GM12891 (cell line): ENCODE results near the gene APPL2.

Experiments used
- DNase-seq: peaks from one replicate; pipeline ENCODE4 v3.0.0; 2011; ENCODE audit warnings: low spot score; ENCODE audit not compliant: insufficient read length
- FAIRE-seq: peaks from 2 replicates; lab custom pipeline; 2011; peaks lifted over from hg19 to GRCh38; lab: Jason Lieb, UNC
- PAX5 ChIP-seq: IDR thresholded peaks from 2 replicates; pipeline ENCODE4 v1.6.1; 2011; ENCODE audit warnings: low read length, moderate library complexity, mild to moderate bottlenecking; ENCODE audit not compliant: insufficient read depth, severe bottlenecking
- POLR2A ChIP-seq: IDR thresholded peaks from 2 replicates; pipeline ENCODE4 v1.6.1; 2011; ENCODE audit warnings: low read depth, low read length, control low read depth
- POLR2AphosphoS5 ChIP-seq: IDR thresholded peaks from 2 replicates; pipeline ENCODE4 v1.6.1; 2011; ENCODE audit warnings: low read depth, low read length, control low read depth
- POU2F2 ChIP-seq: IDR thresholded peaks from 2 replicates; pipeline ENCODE4 v1.6.1; 2011; ENCODE audit warnings: low read depth, mild to moderate bottlenecking, control low read depth, low read length, moderate library complexity
- SPI1 ChIP-seq: IDR thresholded peaks from 2 replicates; pipeline ENCODE4 v1.6.1; 2011; ENCODE audit warnings: low read depth, low read length, control low read depth
- TAF1 ChIP-seq: IDR thresholded peaks from 2 replicates; pipeline ENCODE4 v1.6.1; 2011; ENCODE audit warnings: low read depth, low read length, control low read depth

The APPL2 gene

DNA sequence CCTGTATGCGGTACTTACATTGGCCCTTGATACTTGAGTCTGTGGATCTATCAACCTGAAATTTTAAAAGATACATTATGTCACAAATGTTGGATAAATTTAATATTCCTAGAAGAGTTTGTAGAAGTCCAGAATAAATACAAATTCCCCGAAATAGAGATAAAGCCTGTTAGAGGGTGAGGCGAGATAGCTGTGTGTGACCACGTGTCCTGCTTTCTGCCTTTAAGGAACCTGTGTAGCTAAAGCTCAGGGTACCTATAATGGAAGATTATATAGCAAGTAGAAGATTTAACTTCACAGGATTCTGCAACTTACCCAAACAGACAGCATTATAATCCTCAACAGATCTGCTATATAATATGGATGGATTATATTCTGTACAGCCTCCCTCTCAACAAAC is 58.8 kb downstream of the APPL2 start:
- DNase-seq (no peak), FAIRE-seq (no peak)
- TF ChIP-seq SPI1 (no peak), POU2F2 (no peak), TAF1 (no peak), POLR2A (no peak), PAX5 (no peak), POLR2AphosphoS5 (no peak)

DNA sequence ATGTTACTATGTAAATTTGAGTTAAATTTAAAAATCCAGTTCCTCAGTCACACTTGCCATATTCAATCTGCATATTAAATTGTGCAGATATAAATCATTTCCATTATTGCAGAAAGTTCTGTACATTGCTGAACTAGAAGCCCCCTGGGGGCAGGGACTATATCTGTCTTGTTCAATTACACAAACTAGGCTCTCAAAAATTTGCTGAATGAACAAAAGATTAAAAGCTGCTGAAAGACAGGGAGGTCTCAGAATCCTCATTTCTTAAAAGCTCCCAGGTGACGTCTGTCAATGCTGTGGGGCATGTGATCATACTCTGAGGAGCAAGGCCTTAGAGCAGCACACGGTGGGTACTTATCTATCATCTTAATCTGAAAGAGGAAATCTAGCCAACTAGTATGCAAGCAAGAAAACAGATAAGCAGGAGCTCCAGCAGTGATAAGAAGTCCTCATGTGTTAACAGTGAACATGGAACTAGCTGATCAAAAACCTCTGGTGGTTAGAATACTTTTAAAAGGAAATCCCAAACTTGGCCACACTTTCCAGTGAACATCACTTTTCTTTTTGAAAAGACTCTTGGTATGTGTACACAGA is 60.5 kb downstream of the APPL2 start:
- DNase-seq (no peak), FAIRE-seq (no peak)
- no peak for TF ChIP-seq PAX5
- no peak for TF ChIP-seq POLR2AphosphoS5
- no peak for TF ChIP-seq TAF1
- TF ChIP-seq SPI1, result no peak
- no peak for TF ChIP-seq POU2F2
- TF ChIP-seq POLR2A, result no peak

DNA sequence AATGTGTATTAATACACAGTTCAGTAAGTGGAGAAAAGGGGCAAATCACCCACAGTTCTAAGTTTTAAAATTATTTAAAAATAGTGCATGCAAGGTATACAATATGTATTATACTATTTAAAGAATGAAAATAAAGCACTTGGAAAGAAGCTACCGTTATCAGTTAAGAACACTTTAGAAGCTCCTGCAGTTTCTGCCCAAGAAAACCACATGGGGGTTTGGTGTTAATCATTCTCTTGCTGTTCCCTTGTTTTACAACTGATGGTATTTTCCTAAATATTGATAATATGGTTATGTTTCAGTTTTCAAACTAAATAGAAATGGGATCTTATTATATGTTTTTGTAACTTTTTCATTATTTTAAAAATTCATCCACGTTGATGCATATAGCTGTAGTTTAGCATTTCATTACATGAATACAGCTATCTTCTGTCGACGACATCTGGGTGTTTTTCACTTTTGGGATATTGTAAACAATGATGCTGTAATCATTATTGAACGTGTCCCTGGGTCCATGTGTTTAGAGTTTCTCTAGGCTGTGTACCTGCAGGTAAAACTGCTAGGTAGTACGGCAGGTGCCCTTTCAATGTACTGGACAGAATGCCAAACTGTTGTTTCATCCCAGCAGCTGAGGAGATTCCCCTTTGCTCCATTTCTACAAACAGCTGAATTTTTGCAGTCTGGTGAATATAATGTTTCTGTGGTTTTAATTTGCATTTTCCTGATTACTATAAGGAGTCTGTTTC is 64.1 kb downstream of the APPL2 start:
- TF ChIP-seq POU2F2, result no peak
- TF ChIP-seq POLR2A, result no peak
- no peak for TF ChIP-seq SPI1
- no peak for TF ChIP-seq PAX5
- no peak for DNase-seq
- no peak for FAIRE-seq

DNA sequence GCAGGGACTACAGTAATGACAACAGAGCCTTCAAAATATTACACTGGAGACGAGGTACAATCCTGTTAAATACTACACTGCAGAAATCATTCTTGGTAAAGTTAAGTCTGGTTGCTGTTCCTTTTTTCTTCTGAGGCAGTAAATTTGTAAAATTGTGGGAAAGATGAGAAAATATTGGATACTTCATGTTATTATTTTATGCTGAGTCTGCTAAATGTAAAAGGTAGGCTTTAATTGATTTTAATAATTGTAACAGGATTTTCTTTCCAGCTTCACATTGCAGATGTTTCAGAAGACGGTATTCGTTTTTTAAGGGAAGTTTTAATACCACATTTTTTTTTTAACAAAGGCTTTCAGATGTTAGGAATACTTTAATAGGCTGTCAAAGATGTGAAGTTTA is 65.8 kb downstream of the APPL2 start:
- DNase-seq (no peak), FAIRE-seq (no peak)
- TF ChIP-seq POU2F2 (no peak), TAF1 (no peak), POLR2A (no peak), PAX5 (no peak), SPI1 (no peak), POLR2AphosphoS5 (no peak)

DNA sequence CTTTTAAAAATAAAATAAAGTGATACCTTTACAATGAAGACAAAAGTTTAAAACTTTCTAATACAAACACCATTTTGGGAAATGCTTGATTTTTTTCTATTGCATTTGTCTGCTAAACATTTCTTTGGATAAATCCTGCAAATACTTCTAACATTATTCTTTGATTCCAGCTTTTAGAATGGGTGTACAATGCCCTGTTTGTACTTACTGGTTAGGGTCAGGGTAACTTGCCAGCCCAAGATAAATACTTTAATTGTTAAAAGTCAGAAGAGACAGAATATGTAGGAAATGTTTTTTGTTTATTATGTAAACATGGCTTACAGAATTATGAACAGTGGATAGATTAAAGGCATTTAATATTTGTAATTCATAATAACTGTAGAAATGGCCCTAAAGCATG is 68.0 kb downstream of the APPL2 start:
- DNase-seq (no peak), FAIRE-seq (no peak)
- TF ChIP-seq TAF1 (no peak), POLR2A (no peak), PAX5 (no peak), SPI1 (no peak)

DNA sequence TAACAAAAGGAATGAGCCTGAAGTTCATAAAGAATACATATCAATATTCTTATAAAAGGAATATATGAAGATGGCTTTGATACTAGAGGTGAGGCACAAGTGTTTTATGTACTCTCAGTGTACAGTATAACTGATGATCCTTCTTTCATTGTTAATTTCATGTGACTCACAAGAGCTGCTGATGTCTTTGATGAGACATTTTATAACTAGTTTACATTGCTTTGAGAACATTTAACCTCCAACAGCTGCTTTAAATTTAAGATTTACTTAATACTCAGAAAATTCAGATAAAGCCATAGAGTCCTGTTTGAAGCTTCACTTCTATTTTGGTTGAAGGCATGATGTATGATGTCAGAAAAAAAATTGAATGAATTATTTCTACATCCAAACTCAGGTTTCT is 68.6 kb downstream of the APPL2 start:
- FAIRE-seq, result no peak
- no peak for DNase-seq

DNA sequence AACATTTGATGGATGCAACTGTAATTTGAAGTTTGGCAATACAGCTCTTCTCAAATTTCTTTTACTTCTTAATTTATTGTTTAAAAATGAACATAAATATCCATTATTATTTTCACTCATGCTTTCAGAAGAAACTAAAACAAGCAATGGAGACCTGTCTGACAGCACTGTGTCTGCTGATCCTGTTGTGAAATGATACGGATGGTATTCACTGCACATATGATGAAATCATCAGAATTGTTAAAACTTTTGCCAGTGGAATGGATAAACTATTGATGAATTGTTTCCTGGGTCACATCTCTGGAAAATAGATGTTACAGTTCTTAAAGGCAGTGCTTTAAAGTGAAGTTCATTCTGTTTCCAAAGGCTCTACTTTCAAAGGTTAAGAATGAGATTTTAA is 69.2 kb downstream of the APPL2 start:
- TF ChIP-seq POLR2A, result no peak
- no peak for TF ChIP-seq PAX5
- TF ChIP-seq SPI1, result no peak
- no peak for TF ChIP-seq TAF1
- TF ChIP-seq POLR2AphosphoS5, result no peak
- no peak for TF ChIP-seq POU2F2
- FAIRE-seq (no peak), DNase-seq (no peak)

More for the DNA sequence above, 68.6 kb downstream of the APPL2 start:
- TF ChIP-seq TAF1, result no peak
- no peak for TF ChIP-seq POLR2AphosphoS5
- TF ChIP-seq POU2F2, result no peak
- no peak for TF ChIP-seq POLR2A
- TF ChIP-seq PAX5, result no peak
- TF ChIP-seq SPI1, result no peak

DNA sequence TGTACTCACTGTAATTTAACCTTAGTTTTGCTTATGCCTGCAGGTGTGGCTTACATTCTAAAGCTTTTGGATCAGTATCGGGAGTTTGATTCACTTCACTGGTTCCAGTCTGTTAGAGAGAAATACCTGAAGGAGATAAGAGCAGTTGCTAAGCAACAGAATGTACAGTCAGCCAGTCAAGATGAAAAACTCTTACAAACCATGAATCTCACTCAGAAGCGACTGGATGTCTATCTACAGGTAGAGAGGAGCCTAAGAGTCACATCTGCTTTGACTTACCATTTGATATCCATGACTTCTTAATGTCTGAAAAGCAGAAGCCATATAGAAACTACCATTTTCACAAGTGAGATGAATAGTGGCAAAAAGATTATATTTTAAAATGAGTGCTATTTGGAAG is 71.9 kb downstream of the APPL2 start:
- no peak for FAIRE-seq
- no peak for DNase-seq
- no peak for TF ChIP-seq SPI1
- no peak for TF ChIP-seq POLR2A

DNA sequence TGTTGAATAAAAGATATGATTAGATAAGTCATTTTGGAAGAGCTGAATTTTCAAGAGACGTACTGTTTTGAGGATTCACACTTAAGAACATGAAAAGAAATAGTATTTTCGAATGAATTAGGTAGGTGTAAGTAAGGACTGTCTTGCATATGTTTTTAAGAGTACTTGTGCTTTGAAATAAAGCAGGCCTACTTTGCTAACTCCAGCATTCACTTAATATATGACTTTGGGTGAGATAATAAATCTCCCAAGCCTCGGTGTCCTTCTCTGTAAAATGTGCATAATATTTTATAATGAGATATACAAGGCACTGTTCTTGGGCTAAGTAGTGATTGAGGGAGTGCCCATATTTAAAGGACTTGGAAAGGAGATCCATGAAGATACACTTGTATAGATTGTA is 73.8 kb downstream of the APPL2 start:
- TF ChIP-seq POLR2AphosphoS5, result no peak
- TF ChIP-seq POLR2A, result no peak
- no peak for TF ChIP-seq PAX5
- no peak for TF ChIP-seq POU2F2
- TF ChIP-seq TAF1, result no peak
- no peak for TF ChIP-seq SPI1
- FAIRE-seq (no peak), DNase-seq (no peak)

DNA sequence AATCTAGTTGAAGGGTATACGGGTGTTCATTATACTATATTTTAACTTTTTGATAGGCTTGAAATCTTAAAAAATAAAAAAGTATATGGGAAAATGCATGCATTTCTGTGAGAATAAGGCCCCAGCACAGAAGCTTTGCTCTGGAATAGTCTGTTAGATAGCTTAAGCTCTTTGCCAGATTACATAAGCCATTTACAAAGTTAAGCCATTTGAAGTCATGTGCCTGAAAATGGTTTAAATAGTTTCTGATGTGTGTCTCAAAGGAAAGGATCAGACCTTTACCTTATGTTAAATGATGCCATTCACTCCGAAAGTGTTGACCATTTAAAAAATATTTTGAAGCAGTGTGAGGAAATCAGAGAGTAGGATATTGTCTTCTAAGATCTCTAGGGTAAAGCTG is 77.1 kb downstream of the APPL2 start:
- DNase-seq, result no peak
- FAIRE-seq, result no peak
- TF ChIP-seq POLR2AphosphoS5 (no peak), PAX5 (no peak), SPI1 (no peak), POU2F2 (no peak), TAF1 (no peak), POLR2A (no peak)
